CD4-positive, alpha-beta T cell treated with Interferon alpha-2 for 1 hour (primary cell): ENCODE results near the gene MAPRE3.
"Not testable (repeated sequence)": the region's sequence is repeated elsewhere in the genome, so short reads cannot be mapped to it uniquely, and the experiment has no call there.

ENCODE experiments used
- DNase-seq, 2 donors: peaks; one replicate each; pipeline ENCODE4 v3.0.0-alpha.2; 2020 to 2022

MAPRE3 gene

DNA sequence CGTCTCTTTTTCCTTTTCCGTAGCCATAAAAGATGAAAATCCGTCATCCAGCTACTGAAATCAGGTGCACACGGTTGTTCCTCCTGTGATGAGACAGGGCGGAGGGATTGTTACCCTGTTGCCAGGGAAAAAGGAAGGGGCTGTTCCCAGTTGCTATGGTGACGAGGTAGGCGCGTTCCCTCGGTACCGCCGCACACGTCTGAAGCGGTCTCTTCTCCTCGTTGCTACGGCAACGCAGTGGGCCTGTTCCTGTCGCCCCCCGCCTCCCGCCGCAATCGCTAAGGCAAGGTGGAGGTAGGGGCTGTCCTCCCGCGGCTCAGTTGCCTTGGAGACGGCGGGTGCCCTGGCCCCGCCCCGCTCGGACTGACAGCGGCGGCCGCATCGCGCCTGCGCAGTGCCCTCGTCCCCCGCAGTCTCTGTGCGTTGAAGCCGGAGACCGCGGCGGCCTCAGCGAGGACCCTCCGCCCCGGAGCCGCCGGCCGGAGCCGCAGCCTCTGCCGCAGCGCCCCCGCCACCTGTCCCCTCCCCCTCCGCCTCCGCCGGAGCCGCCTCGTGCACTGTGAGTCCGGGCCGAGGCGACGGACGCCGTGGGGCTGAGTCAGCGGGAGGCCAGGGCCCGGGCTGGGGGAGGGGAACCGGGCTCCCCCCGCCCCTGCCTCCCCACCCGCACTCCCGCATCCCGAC lies at the start of gene MAPRE3:
TSS of gene MAPRE3 (plus strand) at position 394 of the 684 bp plus-strand sequence. CDS start 51,582 bp downstream, outside the sequence.
- DNase-seq, result peak; percentile 85 to 89

DNA sequence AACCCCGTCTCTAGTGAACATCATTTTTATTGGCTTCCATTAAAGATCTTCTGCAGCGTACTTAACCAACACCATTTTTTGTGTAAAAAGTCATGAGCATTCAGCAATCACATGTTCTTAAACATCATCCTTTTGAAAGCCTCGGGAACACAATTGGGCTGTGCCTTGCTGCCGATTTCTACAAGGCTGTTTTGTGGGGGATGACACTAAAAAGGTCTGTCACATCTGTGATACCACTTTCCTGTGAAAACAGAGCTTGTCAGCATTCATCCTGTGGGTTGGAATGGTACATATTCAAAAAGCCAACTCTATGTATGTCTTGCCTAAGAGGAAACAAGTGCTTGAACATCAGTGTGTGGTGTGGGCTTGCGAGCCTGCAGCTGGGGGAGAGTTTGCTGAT lies 49.1 kb upstream of the MAPRE3 start:
- DNase-seq, result no peak

DNA sequence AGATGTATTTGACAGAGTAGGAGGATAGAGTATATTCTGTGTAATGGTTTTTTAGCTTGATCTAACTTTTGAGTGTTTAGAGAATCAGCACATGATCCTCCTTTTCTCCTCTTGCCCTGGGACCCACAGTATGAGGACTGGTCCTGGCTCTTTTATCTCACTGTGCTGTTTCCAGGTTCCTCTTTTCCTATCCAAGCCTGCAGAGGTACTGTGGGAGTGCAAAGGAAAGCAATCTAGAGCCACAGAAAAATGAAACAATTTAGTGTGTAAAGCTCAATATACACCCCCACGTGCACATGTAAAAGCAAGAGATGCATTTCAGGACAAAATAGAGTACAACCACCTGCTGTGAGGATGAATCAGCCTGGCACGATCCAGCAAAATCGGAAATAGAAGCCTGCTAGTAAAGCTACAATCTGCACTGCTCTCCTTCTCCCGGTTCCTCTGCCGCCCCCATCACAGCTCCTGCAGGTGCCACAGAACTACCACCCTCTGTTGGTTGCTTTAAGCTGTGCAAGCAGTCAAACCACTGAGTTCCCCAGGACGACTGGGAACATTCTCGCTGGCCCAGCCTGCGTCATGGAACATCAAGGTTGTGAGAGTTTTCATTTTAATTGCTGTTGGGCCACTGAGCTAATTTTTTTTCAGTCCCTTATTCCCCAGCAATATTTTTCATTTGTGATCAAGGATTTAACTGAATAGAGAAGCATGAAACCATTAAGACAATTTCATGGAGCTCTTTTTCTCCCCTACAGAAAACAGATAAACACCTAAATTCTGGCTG lies 47.8 kb upstream of the MAPRE3 start:
- peak; percentile 22 to 38 for DNase-seq

DNA sequence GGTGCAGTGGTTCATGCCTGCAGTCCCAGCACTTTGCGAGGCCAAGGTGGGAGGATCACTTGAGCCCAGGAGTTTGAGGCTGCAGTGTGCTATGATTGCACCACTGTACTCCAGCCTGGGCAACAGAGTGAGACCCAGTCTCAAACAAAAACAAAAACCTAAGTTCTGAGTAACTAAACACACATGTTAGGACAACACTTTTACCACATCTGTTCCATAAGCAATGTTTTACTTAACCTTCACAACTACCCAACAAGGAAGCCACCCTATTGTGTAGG lies 47.3 kb upstream of the MAPRE3 start:
- DNase-seq, result not testable (repeated sequence)

DNA sequence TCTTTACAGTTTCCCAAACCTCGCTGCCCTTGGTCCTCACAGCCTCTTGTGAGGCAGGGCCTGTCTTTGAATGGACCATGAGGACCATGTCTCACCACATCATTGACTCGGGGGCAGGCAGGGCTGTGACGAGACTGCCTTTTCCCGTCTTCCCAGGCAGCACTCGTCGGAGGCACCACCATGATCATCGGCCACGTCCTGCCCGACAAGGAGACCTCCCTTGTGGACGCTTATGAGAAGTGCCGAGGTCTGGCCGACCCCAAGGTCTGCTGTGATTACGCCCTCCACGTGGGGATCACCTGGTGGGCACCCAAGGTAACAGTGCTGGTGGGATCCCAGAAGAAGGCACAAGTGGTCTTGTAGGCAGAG lies 45.7 kb upstream of the MAPRE3 start:
- DNase-seq, result no peak

DNA sequence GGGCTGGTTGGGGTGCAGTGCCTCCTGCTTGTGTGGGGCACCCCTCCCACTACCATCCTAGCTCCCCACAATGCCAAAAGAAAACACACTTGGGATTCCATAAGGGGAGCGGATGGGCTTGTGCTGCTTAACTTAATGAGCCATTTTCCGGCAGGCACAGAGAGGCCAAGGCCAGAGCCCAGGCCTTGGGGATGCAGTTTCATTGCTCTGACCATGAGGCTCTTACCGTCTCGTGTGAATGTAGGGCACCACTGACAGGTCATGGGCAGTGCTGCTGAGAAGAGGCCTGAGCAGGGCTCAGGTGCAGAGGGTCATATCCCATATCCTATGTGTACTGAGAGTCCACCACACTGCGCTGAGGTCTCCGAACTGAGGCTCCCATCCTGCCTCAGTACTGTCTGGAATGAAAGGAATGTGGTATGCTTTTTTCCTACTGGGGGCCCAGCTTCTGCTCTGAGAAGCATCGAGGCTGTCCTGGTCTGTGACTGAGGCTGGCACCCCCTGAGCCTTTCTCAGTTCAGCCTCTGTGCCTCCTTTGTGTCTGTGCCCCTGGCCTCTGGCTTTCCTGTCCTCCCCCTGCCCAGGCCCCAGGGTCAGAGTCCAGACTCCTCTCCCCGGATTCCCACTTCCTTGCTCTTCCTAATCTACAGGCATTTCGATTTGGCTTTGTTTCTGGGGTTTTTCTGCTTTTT lies 45.2 kb upstream of the MAPRE3 start:
- DNase-seq, result no peak

DNA sequence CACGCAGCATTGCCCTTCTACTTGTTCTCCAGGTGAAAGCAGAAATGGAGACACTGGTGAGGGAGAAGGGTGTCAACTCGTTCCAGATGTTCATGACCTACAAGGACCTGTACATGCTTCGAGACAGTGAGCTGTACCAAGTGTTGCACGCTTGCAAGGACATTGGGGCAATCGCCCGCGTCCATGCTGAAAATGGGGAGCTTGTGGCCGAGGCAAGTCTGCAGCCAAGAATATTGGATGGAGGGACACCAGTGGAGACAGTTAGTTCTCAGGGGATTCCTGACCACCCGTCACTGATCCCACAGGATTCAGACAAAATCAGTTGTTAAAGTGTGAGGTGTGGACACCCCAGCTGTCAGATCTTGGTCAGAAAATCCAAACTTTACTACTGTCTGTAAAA lies 43.2 kb upstream of the MAPRE3 start:
- no peak for DNase-seq

DNA sequence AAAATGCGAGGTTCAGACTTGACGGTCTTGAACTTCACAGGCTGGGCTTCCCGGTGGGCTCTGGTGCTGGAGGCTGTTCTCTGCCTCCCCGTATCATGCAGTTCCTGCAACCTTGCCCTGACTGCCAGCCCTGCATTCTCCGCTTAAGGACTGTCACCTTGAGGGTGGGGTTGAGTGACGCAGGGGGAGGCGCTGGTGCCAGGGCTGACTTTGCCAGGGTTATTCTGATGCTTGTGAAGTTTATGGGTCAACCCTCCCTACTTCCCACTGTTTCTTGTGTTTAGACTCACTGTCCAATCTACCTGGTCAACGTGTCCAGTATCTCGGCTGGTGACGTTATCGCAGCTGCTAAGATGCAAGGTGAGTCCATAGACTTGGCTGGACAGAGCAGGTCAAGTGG lies 37.5 kb upstream of the MAPRE3 start:
- no peak for DNase-seq

DNA sequence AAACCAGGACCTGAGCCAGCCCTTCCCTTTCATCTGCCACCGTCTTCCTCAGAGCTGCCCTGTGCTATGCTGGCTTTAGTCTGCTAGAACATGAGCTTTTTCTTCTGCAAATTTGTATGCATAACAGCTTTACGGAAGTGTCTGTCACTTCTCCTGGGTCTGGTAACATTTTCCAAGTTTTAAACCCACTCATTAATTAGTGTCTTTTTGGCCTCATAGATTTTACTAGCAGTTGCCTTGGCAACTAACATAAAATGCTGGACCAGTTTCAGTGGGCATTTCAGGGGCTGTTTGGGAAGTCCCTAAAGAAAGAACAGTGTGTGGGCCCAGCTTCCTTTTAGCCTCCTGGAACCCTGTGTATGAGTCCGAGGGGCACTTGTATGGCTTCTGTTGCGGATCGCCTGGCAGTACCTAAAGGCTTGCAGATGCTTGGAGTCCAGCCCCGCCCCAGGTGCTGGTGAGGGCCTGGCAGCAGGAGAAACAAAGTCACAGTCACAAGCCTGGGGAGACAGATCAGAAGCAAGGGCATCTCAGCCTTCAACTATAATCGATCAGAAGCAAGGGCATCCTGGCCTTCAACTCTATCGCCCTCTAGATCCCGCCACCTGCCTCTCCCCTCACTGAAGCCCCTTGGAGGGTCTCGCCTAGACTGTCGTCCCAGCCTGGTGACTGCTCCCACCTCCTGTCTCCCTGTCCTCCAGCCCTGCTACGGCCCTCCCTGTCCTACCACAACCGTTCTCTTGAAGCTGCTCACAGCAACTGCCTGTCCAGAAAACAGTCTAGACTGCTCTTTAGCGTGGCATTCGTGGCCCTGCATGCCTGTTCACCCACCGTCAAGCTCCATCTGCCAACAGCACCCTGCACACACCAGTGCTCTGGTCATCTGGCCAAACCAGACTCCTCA lies 36.8 kb upstream of the MAPRE3 start:
- no peak for DNase-seq

DNA sequence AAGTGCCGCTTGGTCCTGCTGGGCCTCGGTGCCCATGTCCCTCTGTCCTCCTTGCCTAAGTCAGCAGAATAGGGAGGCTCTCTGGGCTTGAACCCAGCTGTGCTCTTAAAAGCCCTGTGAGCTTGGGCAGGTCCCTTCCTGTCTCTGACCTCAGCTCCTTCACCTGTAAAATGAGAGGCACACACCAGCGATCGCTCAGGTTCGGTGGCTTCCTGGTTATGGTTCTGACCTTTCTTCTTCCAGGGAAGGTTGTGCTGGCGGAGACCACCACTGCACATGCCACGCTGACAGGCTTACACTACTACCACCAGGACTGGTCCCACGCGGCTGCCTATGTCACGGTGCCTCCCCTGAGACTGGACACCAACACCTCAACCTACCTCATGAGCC lies 36.1 kb upstream of the MAPRE3 start:
- no peak for DNase-seq

DNA sequence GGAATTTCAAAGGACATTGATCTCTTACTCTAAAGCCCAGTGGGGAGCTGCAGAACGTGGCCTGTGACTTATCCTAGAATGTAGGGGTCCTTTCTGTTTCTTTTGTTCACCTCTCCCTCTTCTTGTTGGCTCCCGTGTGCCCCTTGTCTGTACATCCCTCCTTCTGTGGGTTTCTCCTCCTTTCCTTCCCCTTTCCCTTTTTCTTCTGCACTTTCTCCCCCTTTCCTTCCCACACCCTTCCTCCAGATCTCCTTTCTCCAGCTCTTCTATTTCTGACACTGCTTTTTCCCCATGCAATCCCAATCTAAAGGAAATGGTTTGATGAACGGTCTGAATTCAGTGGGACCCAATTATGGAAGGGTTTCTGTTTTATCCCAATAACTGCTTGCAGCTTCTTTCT lies 35.5 kb upstream of the MAPRE3 start:
- no peak for DNase-seq

DNA sequence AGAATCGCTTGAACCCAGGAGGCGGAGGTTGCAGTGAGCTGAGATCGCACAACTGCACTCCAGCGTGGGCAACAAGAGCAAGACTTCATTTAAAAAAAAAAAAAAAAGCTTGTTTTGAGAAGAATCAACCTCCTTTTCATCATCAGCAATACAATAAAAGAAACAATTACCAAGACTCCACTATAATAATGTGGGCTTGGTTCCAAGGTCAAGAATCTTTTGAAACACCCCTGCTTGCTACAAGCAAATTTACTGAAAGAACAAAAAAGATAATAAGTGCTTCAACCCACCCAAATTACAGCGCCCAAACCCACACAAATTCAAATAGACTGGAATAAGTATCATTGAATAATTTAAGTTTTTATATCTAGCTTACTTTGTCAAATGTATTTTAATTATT lies 33.6 kb upstream of the MAPRE3 start:
- no peak for DNase-seq

DNA sequence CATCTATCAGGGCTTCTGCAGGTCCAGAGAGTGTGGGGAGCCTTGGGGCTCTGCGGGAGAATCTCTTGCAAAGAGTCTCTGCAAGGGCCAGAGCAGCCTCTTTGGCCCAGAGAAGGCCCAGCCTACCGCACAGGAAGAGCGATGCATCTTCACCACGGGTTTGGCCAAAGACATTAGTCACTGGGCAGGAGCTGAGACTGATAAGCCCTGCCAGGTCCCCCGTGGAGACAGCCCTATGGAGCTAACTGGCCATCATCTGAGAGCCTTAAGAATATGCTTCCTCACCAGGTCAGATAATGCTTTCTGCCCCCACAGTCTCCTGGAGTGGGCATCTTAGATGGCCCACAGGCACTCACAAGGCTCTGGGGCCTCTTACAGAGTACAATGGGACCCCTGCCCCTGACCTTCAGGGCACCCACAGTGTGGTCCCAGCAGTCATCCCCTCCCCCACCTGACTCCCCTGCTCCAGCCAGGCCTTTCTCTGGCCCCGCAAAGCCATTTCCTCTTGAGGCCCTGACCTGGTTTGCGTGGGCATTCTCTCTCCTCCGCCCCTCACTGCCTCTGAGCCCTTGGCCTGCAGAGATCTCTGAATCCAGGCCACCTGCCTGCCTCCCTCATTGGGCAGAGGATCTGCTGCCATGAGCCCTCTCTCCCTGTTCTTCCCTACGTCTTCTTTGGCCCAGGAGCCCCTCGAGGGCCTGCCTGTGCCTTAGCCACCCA lies 31.9 kb upstream of the MAPRE3 start:
- no peak for DNase-seq

DNA sequence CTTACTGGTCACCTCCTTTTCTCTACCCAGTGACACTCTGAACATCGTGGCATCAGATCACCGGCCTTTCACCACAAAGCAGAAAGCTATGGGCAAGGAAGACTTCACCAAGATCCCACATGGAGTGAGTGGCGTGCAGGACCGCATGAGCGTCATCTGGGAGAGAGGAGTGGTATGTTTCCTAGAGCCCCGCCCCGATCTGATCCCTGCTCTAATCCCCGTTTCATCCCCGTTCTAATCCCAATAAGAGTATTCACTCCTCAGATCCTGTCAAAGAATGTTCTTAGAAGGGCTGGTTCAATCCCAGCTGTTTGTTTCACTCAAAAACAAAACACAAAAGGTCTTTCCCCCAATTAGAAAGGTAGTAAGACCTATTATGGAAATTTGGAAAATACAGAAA lies 30.4 kb upstream of the MAPRE3 start:
- no peak for DNase-seq

DNA sequence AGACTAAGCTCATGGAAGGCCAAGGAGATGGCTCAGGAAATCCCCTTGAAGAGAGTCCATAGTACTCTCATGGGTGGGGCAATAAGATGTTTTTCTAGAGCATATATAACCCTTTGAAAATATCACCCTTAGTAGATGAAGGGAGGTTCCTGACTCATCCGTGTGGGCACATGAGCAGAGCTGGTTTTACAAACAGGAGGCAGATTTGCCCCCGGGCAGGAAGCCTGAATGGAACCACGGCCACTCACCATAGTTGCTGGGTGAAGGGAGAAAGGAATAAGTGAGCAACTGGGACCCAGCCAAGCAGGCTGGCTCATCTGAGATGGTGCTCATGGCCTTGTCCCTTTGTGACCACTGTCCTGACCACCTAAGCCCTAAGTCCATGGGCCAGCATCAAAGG lies 29.0 kb upstream of the MAPRE3 start:
- no peak for DNase-seq

DNA sequence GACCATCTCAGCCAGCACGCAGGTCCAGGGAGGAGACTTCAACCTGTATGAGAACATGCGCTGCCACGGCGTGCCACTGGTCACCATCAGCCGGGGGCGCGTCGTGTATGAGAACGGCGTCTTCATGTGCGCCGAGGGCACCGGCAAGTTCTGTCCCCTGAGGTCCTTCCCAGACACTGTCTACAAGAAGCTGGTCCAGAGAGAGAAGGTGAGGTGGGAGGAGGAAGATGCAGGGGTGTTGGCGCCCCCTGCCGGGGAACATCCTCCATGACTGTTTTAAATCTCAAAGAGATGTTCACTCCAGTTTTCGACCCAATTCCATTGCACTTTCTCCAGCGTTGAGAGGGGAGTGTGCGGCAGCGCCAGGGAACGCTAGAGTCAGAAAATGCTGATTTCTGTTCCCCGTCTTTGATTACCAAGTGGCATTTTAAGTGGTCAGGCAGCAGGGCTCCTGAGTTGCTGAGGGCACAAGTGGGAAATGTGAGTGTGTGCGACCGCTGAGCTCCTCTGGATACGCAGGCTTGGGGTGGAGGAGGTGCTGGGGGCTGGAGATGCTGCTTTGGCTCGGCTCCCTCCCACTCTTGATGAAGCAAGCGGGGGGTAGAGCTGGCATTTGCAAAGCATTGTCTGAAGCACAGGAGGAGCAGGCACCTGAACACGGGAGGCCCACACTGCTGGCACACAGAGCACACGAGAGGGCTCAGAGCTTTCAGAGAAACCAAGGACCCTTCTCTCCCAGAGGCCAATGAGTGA lies 27.7 kb upstream of the MAPRE3 start:
- DNase-seq, result peak; percentile 37 to 54

DNA sequence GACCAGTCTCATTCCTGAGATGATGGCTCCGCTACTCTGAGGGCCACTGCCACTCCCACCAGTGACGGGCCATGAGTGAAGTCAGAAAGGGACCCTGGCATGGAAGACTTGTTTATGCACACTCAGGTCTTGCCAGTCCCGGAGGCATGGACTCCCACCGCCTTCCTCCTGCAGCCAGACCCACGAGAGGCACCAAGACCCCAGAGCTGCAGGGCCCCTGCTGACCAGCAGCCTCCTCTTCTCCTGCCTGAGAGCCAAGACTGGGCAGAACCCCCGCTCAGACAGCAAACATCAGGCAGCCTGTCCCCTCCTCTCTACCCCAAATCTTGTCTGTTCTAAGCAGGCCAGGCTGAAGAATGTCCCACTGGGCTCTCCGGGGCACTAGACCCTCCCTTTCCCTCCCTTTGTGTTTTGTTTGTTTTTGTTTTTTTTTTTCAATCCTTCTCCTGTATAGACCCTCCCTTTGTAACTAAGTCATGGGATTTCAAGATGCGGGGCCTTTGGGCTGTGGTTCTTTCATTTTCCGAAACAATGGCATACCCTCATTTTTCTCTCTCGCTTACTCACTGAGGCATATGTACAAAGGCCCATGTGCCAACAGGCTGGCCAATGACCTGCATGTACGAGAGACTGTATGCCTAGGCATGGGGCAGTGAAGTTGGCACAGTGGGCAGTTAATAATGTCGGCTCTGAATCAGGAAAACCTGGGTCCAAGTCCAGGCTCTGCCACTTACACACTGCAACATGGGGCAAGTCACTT lies 24.3 kb upstream of the MAPRE3 start:
- DNase-seq, result no peak

DNA sequence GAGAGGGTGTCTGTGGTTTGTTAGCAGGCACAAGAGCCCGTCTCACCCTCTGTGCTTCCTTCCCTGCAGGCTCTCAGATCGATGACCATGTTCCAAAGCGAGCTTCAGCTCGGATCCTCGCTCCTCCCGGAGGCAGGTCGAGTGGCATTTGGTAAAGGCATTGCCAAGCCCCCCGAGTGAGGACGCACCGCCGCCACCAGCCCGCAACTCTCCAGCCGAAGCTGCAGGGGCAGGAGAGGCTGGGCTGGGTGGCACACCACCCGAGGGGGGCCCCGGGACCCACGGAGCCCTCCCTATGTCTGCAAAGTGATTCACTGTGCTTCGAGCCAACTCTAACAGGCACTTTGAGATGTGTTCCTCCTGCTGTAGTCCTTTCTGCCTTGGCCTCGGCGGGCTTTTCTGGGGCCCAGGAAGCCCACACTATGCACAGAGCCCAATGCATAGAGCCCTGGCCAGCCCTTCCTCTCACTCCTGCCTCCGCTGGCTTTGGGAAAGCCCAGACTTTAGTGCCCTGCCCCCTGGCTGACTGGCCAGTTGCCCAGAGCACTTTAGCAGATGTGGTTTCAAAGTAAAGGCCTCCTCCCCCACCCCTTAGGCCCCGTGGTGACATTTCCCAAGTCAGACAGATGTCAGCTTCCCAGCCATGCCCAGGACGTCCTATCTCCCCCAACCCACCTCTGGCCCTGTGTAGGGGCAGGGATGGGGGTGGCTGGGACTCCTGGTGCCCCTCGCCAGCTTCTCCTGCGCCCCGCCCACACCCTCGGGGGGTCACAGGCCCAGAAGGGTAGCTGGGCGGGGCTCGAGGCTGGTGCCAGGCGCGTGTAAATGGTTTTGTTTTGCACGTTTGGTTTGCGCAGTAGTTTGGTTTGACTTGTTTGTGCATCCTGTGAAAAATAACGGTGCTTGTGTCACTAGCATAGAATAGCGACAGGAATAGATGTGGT lies 23.3 kb upstream of the MAPRE3 start:
- no peak for DNase-seq

DNA sequence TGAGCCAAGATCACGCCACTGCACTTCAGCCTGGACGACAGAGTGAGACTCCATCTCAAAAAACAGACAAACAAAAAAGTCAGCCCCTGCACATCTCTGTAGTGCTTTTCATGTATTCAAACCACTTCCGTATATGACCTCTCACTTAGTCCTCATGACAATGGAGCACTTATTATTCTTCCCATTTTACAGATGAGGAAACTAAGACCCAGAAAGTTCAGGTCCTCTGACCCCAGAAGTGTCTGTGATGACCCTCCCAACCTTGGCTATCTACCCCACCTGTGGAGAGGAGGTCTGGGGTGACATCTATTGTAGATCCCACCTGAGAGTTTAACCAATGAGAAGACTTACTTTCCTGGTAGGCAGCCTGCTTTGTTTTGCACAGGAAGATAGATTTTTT lies 21.6 kb upstream of the MAPRE3 start:
- DNase-seq, result no peak

DNA sequence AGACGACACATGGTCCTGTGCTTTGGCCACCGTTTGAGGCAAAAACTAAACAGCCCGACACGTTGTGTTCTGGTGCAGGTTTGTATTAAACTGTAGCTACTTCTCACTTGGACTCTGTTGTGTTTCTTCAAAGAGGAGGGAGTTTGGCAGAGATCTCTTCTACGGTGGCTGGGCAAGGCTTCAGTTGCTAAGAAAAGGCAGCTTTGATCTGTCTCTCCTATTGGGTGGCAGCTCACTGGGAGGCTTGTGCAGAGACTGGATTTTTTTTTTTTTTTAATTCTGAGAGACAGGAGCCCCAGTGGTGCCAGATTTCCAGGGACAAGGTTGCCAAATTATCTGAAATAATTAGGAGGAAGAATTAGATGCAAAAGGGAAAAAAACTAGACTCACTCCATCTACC lies 20.2 kb upstream of the MAPRE3 start:
- DNase-seq, result no peak
